H1 (cell line): ENCODE measurements around the gene HLTF. TPM values are rescaled to one million over a fixed set of nuclear protein-coding genes. Genes with fewer than 3 reads are reported as not detected.

Experiments used
- ATF3 ChIP-seq: IDR thresholded peaks from 2 replicates; pipeline ENCODE4 v1.6.1; 2011; ENCODE audit warnings: low read depth, mild to moderate bottlenecking, low read length; ENCODE audit not compliant: insufficient read depth
- CBX5 ChIP-seq: fragments of 300-800, 300-1000 bp; sonication (generic); IDR thresholded peaks from 2 replicates; pipeline ENCODE4 v1.7.1; 2016; ENCODE audit warnings: antibody characterized with exemption, low read length, low read depth
- CBX8 ChIP-seq: fragments of 300-800, 300-1000 bp; sonication (generic); IDR thresholded peaks from 2 replicates; pipeline ENCODE4 v1.7.1; 2016; ENCODE audit warnings: low read depth, low read length, borderline replicate concordance
- CHD7 ChIP-seq: fragments of 300-600 bp; sonication (generic); IDR thresholded peaks from 2 replicates; pipeline ENCODE4 v1.7.1; 2012; ENCODE audit warnings: low read length, moderate library complexity, mild to moderate bottlenecking, inconsistent platforms; ENCODE audit not compliant: insufficient replicate concordance
- CTBP2 ChIP-seq: IDR thresholded peaks from 2 replicates; pipeline ENCODE4 v1.7.0; 2011; ENCODE audit warnings: borderline replicate concordance, mild to moderate bottlenecking, moderate library complexity, mixed read lengths, low read length; ENCODE audit not compliant: insufficient read depth, insufficient read length
- KDM1A ChIP-seq: fragments of 200-600, 300-600 bp; sonication (generic); IDR thresholded peaks from 2 replicates; pipeline ENCODE4 v1.7.1; 2016; ENCODE audit warnings: mild to moderate bottlenecking, low read length, borderline replicate concordance
- PHF8 ChIP-seq: fragments of 200-600 bp; sonication (generic); conservative IDR thresholded peaks from 2 replicates; pipeline ENCODE4 v1.7.1; 2012; ENCODE audit warnings: low read depth, mild to moderate bottlenecking, inconsistent platforms, low read length, moderate library complexity
- SIN3A ChIP-seq, 2 experiments: IDR thresholded peaks in 1 of 2; conservative IDR thresholded peaks in 1 of 2; 2 replicates each; pipeline ENCODE4 v1.6.1; 2011 to 2012; ENCODE audit warnings: low read length in 2 of 2, improper control_type of control experiment in 1 of 2, low read depth in 1 of 2, mild to moderate bottlenecking in 1 of 2
- TAF1 ChIP-seq: IDR thresholded peaks from 2 replicates; pipeline ENCODE4 v1.6.1; 2011; ENCODE audit warnings: mild to moderate bottlenecking, low read depth, low read length
- TCF12 ChIP-seq: IDR thresholded peaks from 2 replicates; pipeline ENCODE4 v1.6.1; 2011; ENCODE audit warnings: low read depth, mild to moderate bottlenecking, low read length
- ZNF274 ChIP-seq: IDR thresholded peaks from 2 replicates; pipeline ENCODE4 v1.7.0; 2012; ENCODE audit warnings: low read length, borderline replicate concordance; ENCODE audit errors: extremely low read depth
- polyA plus RNA-seq, 7 experiments: library from polyadenylated mRNA; depleted of rRNA in 3 of 7; stranded (reverse) in 5 of 7; unstranded in 2 of 7; fragments of >200 nt in 5 of 7; fragments of 200-250 nt in 2 of 7; gene quantifications; 1 replicate in 5 of 7; 2 replicates in 1 of 7; 4 replicates in 1 of 7; pipeline versions ENCODE4 v1.2.1 to v1.2.3, GENCODE V29; 2011 to 2013; ENCODE audit warnings: missing spikeins in 2 of 7, mixed read lengths in 2 of 7
- total RNA-seq: library from RNA; stranded (reverse); fragmentation: NEBNext Ultra II Directional; extraction: Animal tissue kit (Norgen Biotek cat#: 25700); gene quantifications from 2 replicates; pipeline ENCODE4 v1.2.1, GENCODE V29; 2021

HLTF gene
- total and polyA plus RNA-seq, 2 of the 8 experiments (the other 6 are each of a cell fraction or from before 2014, with no cell fraction given) = 18.1 to 60.3 TPM

DNA sequence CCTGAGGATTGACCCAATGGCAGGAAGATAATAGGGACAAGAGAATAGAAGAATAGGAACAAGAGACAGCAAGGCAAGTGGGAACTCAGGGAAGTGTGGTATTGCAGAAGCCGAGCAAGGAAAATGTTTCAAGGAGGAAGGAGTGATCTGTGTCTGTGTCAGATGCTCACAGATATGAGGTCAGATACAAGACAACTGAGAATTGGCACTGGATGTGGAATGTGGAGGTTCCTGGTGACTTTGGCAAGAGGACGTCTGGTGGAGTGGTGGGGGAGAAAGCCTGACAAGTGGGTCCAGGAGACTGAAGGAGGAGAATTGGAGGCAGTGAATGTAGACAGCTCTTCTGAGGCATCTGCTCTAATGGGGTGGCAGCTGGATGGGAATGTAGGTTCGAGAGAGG is 70.9 kb downstream of the HLTF start (continued):
- TF ChIP-seq CHD7 (no peak), PHF8 (no peak), KDM1A (no peak), CTBP2 (no peak), SIN3A (conservative IDR thresholded peaks at IDR 0.05 in 1 of 2, IDR thresholded peaks at IDR 0.05 in 1 of 2; ENCODE audit: low read depth in 1 of 2, low read length in 2 of 2) (no peak), CBX5 (no peak), TAF1 (no peak), ATF3 (no peak), ZNF274 (no peak), TCF12 (no peak), CBX8 (no peak)
